HepG2 (cell line): ENCODE data around the gene NEURL4. TPM values are rescaled to one million over a fixed set of nuclear protein-coding genes. Genes with fewer than 3 reads are reported as not detected.

Source experiments
- HCFC1 ChIP-seq: fragments of 150-350 bp; IDR thresholded peaks from 2 replicates; pipeline ENCODE4 v1.6.1; 2014; ENCODE audit warnings: low read depth, low read length
- NFE2L1 ChIP-seq: sonication (generic); formaldehyde crosslinking; IDR thresholded peaks from 2 replicates; pipeline ENCODE4 v1.4.0; 2020; ENCODE audit warnings: missing genetic modification reagents, mild to moderate bottlenecking, borderline replicate concordance
- PLRG1 ChIP-seq: fragments of 450-650 bp; conservative IDR thresholded peaks from 2 replicates; pipeline ENCODE4 v1.6.1; 2016
- RAD51 ChIP-seq: fragments of 450-650 bp; IDR thresholded peaks from 2 replicates; pipeline ENCODE4 v1.6.1; 2016; ENCODE audit warnings: borderline replicate concordance
- ZBTB38 ChIP-seq: sonication (generic); formaldehyde crosslinking; IDR thresholded peaks from 2 replicates; pipeline ENCODE4 v1.5.1; 2020; ENCODE audit warnings: mild to moderate bottlenecking, missing genetic modification reagents
- ZKSCAN1 ChIP-seq: fragments of 150-350 bp; IDR thresholded peaks from 2 replicates; pipeline ENCODE4 v1.6.1; 2014; ENCODE audit warnings: low read length
- ZNF563 ChIP-seq: sonication (generic); formaldehyde crosslinking; IDR thresholded peaks from 2 replicates; pipeline ENCODE4 v1.8.0; 2022; ENCODE audit warnings: mild to moderate bottlenecking, moderate library complexity, missing genetic modification reagents
- ZNF577 ChIP-seq: sonication (generic); formaldehyde crosslinking; IDR thresholded peaks from 2 replicates; pipeline ENCODE4 v1.4.0; 2020; ENCODE audit warnings: mild to moderate bottlenecking, low read depth, missing genetic modification reagents, borderline replicate concordance
- ZNF792 ChIP-seq: IDR thresholded peaks from 2 replicates; pipeline ENCODE4 v1.6.1; 2016
- polyA plus RNA-seq, 8 experiments: library from polyadenylated mRNA; depleted of rRNA in 3 of 8; stranded (reverse) in 7 of 8; unstranded in 1 of 8; fragments of >200 nt; fragmentation: Illumina TruSeq in 4 of 8; extraction: Trizol in 4 of 8; gene quantifications; 2 replicates each; pipeline versions ENCODE4 v1.2.1 to v1.2.3, GENCODE V29; 2011 to 2016; ENCODE audit warnings: low read depth in 4 of 8, missing spikeins in 1 of 8, mixed read lengths in 1 of 8; ENCODE audit not compliant: insufficient read depth in 1 of 8
- total RNA-seq, 5 experiments: library from RNA; depleted of rRNA; stranded (reverse); fragments of >200 nt; fragmentation: Illumina TruSeq; extraction: Trizol; gene quantifications; 2 replicates each; pipeline ENCODE4 v1.2.3, GENCODE V29; 2016; ENCODE audit warnings: low read depth in 1 of 5
- TF ChIP-seq, protein P1 (sequence below): sonication (generic); formaldehyde crosslinking; IDR thresholded peaks from 2 replicates; pipeline ENCODE4 v1.4.0; 2020; ENCODE audit warnings: low read depth, mild to moderate bottlenecking, missing genetic modification reagents
- TF ChIP-seq, protein P2 (sequence below): IDR thresholded peaks from 2 replicates; pipeline ENCODE4 v1.6.1; 2016; ENCODE audit warnings: low read depth, control low read depth
- TF ChIP-seq, protein P3 (sequence below): sonication (generic); formaldehyde crosslinking; IDR thresholded peaks from 2 replicates; pipeline ENCODE4 v1.4.0; 2020; ENCODE audit warnings: missing genetic modification reagents
- TF ChIP-seq, protein P4 (sequence below): sonication (generic); formaldehyde crosslinking; IDR thresholded peaks from 2 replicates; pipeline ENCODE4 v1.4.0; 2020; ENCODE audit warnings: missing genetic modification reagents
- TF ChIP-seq, protein P5 (sequence below): sonication (generic); formaldehyde crosslinking; IDR thresholded peaks from 2 replicates; pipeline ENCODE4 v1.9.0; 2021; ENCODE audit warnings: missing genetic modification reagents, borderline replicate concordance

Gene NEURL4
- total and polyA plus RNA-seq, 2 of the 13 experiments (the other 11 are each of a cell fraction or from before 2014, with no cell fraction given) = 14.8 to 15.7 TPM

DNA sequence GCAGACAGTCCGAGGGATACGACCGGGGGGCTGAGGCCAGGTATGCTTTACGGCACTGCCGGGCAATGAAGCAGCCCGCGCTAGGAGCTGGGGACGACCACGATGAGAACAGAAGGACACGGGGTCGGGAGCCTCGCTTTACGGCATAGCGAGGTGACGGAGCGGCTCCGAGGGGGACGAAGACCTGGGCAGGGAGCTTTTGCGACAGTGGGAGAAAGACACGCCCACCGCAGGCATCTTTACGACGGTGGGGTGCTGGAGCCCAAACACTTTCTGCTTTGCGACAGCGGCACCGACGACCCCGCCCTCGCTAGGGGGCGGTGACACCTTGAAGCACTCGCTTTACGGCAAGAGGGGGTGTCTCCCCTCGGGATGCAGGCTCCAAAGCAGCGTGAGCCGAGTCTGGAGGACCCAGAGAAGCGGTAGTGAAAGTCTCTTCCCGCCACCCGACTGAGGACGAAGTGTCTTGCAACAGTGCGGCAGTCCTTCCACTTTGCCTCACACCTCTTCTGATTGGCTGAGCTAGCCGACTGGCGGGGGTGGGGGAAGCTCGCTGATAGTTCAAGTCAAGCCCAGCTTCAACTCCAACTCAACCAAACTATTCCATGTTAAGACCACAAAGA, 350 bp upstream of the NEURL4 start (continued):
- TF ChIP-seq, protein P1, sequence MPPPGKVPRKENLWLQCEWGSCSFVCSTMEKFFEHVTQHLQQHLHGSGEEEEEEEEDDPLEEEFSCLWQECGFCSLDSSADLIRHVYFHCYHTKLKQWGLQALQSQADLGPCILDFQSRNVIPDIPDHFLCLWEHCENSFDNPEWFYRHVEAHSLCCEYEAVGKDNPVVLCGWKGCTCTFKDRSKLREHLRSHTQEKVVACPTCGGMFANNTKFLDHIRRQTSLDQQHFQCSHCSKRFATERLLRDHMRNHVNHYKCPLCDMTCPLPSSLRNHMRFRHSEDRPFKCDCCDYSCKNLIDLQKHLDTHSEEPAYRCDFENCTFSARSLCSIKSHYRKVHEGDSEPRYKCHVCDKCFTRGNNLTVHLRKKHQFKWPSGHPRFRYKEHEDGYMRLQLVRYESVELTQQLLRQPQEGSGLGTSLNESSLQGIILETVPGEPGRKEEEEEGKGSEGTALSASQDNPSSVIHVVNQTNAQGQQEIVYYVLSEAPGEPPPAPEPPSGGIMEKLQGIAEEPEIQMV (CRISPR knock-in tag) = peak; percentile 100
- no peak for TF ChIP-seq ZNF577
- peak; percentile 42; the same call in 1 of the 2 replicates for TF ChIP-seq HCFC1
- no peak for TF ChIP-seq ZNF563 (CRISPR knock-in tag)
- TF ChIP-seq, protein P2, sequence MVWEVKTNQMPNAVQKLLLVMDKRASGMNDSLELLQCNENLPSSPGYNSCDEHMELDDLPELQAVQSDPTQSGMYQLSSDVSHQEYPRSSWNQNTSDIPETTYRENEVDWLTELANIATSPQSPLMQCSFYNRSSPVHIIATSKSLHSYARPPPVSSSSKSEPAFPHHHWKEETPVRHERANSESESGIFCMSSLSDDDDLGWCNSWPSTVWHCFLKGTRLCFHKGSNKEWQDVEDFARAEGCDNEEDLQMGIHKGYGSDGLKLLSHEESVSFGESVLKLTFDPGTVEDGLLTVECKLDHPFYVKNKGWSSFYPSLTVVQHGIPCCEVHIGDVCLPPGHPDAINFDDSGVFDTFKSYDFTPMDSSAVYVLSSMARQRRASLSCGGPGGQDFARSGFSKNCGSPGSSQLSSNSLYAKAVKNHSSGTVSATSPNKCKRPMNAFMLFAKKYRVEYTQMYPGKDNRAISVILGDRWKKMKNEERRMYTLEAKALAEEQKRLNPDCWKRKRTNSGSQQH (CRISPR knock-in tag) = peak; percentile 45; the same call in 1 of the 2 replicates
- no peak for TF ChIP-seq PLRG1
- TF ChIP-seq, protein P3, sequence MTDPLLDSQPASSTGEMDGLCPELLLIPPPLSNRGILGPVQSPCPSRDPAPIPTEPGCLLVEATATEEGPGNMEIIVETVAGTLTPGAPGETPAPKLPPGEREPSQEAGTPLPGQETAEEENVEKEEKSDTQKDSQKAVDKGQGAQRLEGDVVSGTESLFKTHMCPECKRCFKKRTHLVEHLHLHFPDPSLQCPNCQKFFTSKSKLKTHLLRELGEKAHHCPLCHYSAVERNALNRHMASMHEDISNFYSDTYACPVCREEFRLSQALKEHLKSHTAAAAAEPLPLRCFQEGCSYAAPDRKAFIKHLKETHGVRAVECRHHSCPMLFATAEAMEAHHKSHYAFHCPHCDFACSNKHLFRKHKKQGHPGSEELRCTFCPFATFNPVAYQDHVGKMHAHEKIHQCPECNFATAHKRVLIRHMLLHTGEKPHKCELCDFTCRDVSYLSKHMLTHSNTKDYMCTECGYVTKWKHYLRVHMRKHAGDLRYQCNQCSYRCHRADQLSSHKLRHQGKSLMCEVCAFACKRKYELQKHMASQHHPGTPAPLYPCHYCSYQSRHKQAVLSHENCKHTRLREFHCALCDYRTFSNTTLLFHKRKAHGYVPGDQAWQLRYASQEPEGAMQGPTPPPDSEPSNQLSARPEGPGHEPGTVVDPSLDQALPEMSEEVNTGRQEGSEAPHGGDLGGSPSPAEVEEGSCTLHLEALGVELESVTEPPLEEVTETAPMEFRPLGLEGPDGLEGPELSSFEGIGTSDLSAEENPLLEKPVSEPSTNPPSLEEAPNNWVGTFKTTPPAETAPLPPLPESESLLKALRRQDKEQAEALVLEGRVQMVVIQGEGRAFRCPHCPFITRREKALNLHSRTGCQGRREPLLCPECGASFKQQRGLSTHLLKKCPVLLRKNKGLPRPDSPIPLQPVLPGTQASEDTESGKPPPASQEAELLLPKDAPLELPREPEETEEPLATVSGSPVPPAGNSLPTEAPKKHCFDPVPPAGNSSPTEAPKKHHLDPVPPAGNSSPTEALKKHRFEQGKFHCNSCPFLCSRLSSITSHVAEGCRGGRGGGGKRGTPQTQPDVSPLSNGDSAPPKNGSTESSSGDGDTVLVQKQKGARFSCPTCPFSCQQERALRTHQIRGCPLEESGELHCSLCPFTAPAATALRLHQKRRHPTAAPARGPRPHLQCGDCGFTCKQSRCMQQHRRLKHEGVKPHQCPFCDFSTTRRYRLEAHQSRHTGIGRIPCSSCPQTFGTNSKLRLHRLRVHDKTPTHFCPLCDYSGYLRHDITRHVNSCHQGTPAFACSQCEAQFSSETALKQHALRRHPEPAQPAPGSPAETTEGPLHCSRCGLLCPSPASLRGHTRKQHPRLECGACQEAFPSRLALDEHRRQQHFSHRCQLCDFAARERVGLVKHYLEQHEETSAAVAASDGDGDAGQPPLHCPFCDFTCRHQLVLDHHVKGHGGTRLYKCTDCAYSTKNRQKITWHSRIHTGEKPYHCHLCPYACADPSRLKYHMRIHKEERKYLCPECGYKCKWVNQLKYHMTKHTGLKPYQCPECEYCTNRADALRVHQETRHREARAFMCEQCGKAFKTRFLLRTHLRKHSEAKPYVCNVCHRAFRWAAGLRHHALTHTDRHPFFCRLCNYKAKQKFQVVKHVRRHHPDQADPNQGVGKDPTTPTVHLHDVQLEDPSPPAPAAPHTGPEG (CRISPR knock-in tag) = no peak
- TF ChIP-seq ZNF792 = no peak
- no peak for TF ChIP-seq NFE2L1 (CRISPR knock-in tag)
- no peak for TF ChIP-seq ZKSCAN1
- TF ChIP-seq, protein P4, sequence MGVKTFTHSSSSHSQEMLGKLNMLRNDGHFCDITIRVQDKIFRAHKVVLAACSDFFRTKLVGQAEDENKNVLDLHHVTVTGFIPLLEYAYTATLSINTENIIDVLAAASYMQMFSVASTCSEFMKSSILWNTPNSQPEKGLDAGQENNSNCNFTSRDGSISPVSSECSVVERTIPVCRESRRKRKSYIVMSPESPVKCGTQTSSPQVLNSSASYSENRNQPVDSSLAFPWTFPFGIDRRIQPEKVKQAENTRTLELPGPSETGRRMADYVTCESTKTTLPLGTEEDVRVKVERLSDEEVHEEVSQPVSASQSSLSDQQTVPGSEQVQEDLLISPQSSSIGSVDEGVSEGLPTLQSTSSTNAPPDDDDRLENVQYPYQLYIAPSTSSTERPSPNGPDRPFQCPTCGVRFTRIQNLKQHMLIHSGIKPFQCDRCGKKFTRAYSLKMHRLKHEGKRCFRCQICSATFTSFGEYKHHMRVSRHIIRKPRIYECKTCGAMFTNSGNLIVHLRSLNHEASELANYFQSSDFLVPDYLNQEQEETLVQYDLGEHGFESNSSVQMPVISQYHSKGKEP (CRISPR knock-in tag) = no peak
- TF ChIP-seq ZBTB38 (CRISPR knock-in tag) = no peak; the same call in 1 of the 2 replicates
- TF ChIP-seq RAD51 = no peak
- TF ChIP-seq, protein P5, sequence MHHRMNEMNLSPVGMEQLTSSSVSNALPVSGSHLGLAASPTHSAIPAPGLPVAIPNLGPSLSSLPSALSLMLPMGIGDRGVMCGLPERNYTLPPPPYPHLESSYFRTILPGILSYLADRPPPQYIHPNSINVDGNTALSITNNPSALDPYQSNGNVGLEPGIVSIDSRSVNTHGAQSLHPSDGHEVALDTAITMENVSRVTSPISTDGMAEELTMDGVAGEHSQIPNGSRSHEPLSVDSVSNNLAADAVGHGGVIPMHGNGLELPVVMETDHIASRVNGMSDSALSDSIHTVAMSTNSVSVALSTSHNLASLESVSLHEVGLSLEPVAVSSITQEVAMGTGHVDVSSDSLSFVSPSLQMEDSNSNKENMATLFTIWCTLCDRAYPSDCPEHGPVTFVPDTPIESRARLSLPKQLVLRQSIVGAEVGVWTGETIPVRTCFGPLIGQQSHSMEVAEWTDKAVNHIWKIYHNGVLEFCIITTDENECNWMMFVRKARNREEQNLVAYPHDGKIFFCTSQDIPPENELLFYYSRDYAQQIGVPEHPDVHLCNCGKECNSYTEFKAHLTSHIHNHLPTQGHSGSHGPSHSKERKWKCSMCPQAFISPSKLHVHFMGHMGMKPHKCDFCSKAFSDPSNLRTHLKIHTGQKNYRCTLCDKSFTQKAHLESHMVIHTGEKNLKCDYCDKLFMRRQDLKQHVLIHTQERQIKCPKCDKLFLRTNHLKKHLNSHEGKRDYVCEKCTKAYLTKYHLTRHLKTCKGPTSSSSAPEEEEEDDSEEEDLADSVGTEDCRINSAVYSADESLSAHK (CRISPR knock-in tag) = no peak
